HEK293 (cell line): ENCODE data around the gene VSIG10L.

ENCODE experiments used
- CTCF ChIA-PET: fragments of 350-600 bp; formaldehyde crosslinking; extraction: SDS; loops from one replicate; lab custom pipeline; 2021; ENCODE audit warnings: antibody characterized with exemption; lab: Yijun Ruan, JAX
- POLR2A ChIA-PET: fragments of 300-600 bp; formaldehyde crosslinking; extraction: SDS; loops from one replicate; lab custom pipeline; 2020; ENCODE audit warnings: antibody characterized with exemption, inconsistent platforms; lab: Yijun Ruan, JAX
- H3K27ac ChIP-seq: fragments of 200-500 bp; sonication (Bioruptor generic); 2 replicates; pipeline ENCODE4 v1.5.1; 2014; ENCODE audit warnings: low read depth, low read length, control low read depth, inconsistent platforms; ENCODE audit errors: extremely low read depth
- H3K36me3 ChIP-seq, 2 experiments: fragments of 200-500 bp in 1 of 2; sonication (Bioruptor generic) in 1 of 2; 1 replicate in 1 of 2; 2 replicates in 1 of 2; pipeline ENCODE4 v1.5.1; 2014 to 2017; ENCODE audit warnings: inconsistent platforms in 2 of 2, low read length in 2 of 2; ENCODE audit not compliant: control insufficient read depth in 2 of 2, insufficient read depth in 1 of 2
- H3K4me1 ChIP-seq: fragments of 200-500 bp; sonication (Bioruptor generic); 2 replicates; pipeline ENCODE4 v1.5.1; 2014; ENCODE audit warnings: mild to moderate bottlenecking, low read length, inconsistent platforms; ENCODE audit not compliant: control insufficient read depth, insufficient read depth
- H3K4me3 ChIP-seq: 2 replicates; pipeline ENCODE4 v1.5.1; 2011; ENCODE audit warnings: low read depth, mild to moderate bottlenecking, control low read depth, low read length, moderate library complexity
- H3K9me3 ChIP-seq: fragments of 200-500 bp; sonication (Bioruptor generic); 2 replicates; pipeline ENCODE4 v1.5.1; 2014; ENCODE audit warnings: low read depth, low read length, inconsistent platforms; ENCODE audit not compliant: control insufficient read depth, insufficient read depth
- GLIS1 ChIP-seq: fragments of 450-650 bp; formaldehyde crosslinking; IDR thresholded peaks from 2 replicates; pipeline ENCODE4 v1.5.1; 2016; ENCODE audit warnings: missing biosample characterization, missing genetic modification characterization
- KLF1 ChIP-seq: fragments of 450-650 bp; formaldehyde crosslinking; IDR thresholded peaks from 2 replicates; pipeline ENCODE4 v1.5.1; 2016; ENCODE audit warnings: missing biosample characterization, missing genetic modification characterization
- REPIN1 ChIP-seq: fragments of 450-650 bp; formaldehyde crosslinking; IDR thresholded peaks from 2 replicates; pipeline ENCODE4 v1.5.1; 2017; ENCODE audit warnings: missing biosample characterization, missing genetic modification characterization, low read depth
- SCRT2 ChIP-seq: fragments of 450-650 bp; formaldehyde crosslinking; IDR thresholded peaks from 2 replicates; pipeline ENCODE4 v1.5.1; 2016; ENCODE audit warnings: missing biosample characterization, missing genetic modification characterization
- SP7 ChIP-seq: fragments of 450-650 bp; formaldehyde crosslinking; IDR thresholded peaks from 2 replicates; pipeline ENCODE4 v1.5.1; 2016; ENCODE audit warnings: missing biosample characterization, missing genetic modification characterization
- ZBTB20 ChIP-seq: fragments of 450-650 bp; formaldehyde crosslinking; IDR thresholded peaks from 2 replicates; pipeline ENCODE4 v1.5.1; 2016; ENCODE audit warnings: missing biosample characterization, missing genetic modification characterization
- ZBTB48 ChIP-seq: fragments of 450-650 bp; formaldehyde crosslinking; IDR thresholded peaks from 2 replicates; pipeline ENCODE4 v1.5.1; 2016; ENCODE audit warnings: missing biosample characterization, missing genetic modification characterization
- ZBTB7A ChIP-seq: fragments of 450-650 bp; formaldehyde crosslinking; IDR thresholded peaks from 2 replicates; pipeline ENCODE4 v1.5.1; 2016; ENCODE audit warnings: low read depth, missing biosample characterization, missing genetic modification characterization
- ZFP37 ChIP-seq: fragments of 450-650 bp; formaldehyde crosslinking; IDR thresholded peaks from 2 replicates; pipeline ENCODE4 v1.5.1; 2016; ENCODE audit warnings: missing biosample characterization, missing genetic modification characterization
- ZFP41 ChIP-seq: fragments of 450-650 bp; formaldehyde crosslinking; IDR thresholded peaks from 2 replicates; pipeline ENCODE4 v1.5.1; 2016; ENCODE audit warnings: missing biosample characterization, missing genetic modification characterization, borderline replicate concordance
- ZNF157 ChIP-seq: fragments of 450-650 bp; formaldehyde crosslinking; IDR thresholded peaks from 2 replicates; pipeline ENCODE4 v1.5.1; 2016; ENCODE audit warnings: missing biosample characterization, missing genetic modification characterization
- ZNF211 ChIP-seq: fragments of 450-650 bp; formaldehyde crosslinking; IDR thresholded peaks from 2 replicates; pipeline ENCODE4 v1.5.1; 2016; ENCODE audit warnings: low read depth, missing biosample characterization, missing genetic modification characterization
- ZNF214 ChIP-seq: fragments of 450-650 bp; formaldehyde crosslinking; IDR thresholded peaks from 2 replicates; pipeline ENCODE4 v1.5.1; 2017; ENCODE audit warnings: missing biosample characterization, mild to moderate bottlenecking, missing genetic modification characterization, borderline replicate concordance
- ZNF366 ChIP-seq: fragments of 450-650 bp; formaldehyde crosslinking; conservative IDR thresholded peaks from 2 replicates; pipeline ENCODE4 v1.5.1; 2016; ENCODE audit warnings: missing biosample characterization, missing genetic modification characterization
- ZNF48 ChIP-seq: fragments of 450-650 bp; formaldehyde crosslinking; IDR thresholded peaks from 2 replicates; pipeline ENCODE4 v1.5.1; 2016; ENCODE audit warnings: missing biosample characterization, missing genetic modification characterization
- ZNF501 ChIP-seq: fragments of 450-650 bp; formaldehyde crosslinking; IDR thresholded peaks from 2 replicates; pipeline ENCODE4 v1.5.1; 2016; ENCODE audit warnings: missing biosample characterization, missing genetic modification characterization
- ZNF843 ChIP-seq: fragments of 450-650 bp; formaldehyde crosslinking; IDR thresholded peaks from 2 replicates; pipeline ENCODE4 v1.5.1; 2016; ENCODE audit warnings: missing biosample characterization, missing genetic modification characterization
- ZSCAN16 ChIP-seq: fragments of 450-650 bp; formaldehyde crosslinking; IDR thresholded peaks from 2 replicates; pipeline ENCODE4 v1.5.1; 2016; ENCODE audit warnings: missing biosample characterization, missing genetic modification characterization
- ZSCAN23 ChIP-seq: fragments of 450-650 bp; formaldehyde crosslinking; IDR thresholded peaks from 2 replicates; pipeline ENCODE4 v1.5.1; 2016; ENCODE audit warnings: missing biosample characterization, missing genetic modification characterization
- TF ChIP-seq, protein P1 (sequence below): fragments of 450-650 bp; formaldehyde crosslinking; IDR thresholded peaks from 2 replicates; pipeline ENCODE4 v1.5.1; 2016; ENCODE audit warnings: missing biosample characterization, missing genetic modification characterization, low read depth
- TF ChIP-seq, protein P2 (sequence below): fragments of 450-650 bp; formaldehyde crosslinking; IDR thresholded peaks from 2 replicates; pipeline ENCODE4 v1.5.1; 2016; ENCODE audit warnings: missing biosample characterization, missing genetic modification characterization
- TF ChIP-seq, protein P3 (sequence below): fragments of 450-650 bp; formaldehyde crosslinking; IDR thresholded peaks from 2 replicates; pipeline ENCODE4 v1.5.1; 2016; ENCODE audit warnings: missing biosample characterization, missing genetic modification characterization
- TF ChIP-seq, protein P4 (sequence below): fragments of 450-650 bp; formaldehyde crosslinking; IDR thresholded peaks from 2 replicates; pipeline ENCODE4 v1.5.1; 2017; ENCODE audit warnings: missing biosample characterization, missing genetic modification characterization
- TF ChIP-seq, protein P5 (sequence below): fragments of 450-650 bp; formaldehyde crosslinking; IDR thresholded peaks from 2 replicates; pipeline ENCODE4 v1.5.1; 2016; ENCODE audit warnings: missing biosample characterization, missing genetic modification characterization

The VSIG10L gene

DNA sequence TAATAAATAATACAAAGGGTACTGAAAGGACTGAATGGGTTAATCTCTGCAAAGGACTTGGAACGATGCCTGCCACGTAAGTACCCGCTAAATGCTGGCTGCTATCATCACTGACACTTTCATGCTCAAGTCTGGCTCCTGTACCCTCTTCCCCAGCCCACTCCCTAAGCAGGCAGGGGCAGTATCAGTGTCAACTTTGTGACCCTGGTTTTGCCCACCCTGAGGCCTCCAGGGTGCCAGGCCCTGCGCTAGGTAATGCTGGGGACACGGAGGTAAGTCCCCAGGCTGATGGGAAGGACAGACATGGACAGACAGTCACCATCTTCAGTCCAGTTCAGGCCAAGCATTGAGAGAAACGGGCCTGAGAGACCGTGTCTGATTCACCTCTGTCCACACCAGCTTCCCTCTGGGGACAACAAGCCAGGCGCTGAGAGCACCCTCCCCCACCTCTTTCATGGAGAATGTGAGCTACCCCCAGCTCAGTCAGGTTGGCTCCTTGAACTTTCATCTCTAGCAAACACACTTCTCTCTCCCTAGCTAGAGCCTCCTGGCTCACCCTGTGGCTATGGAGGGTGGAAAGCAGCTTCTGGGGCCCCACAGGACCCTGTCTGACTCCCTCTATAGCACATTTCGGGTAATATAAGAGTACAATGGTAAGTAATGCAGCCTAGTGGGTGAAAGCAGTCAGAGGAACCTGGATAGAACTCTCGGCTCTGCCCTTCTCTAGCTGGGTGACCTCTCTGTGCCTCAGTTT, 23.4 kb upstream of the VSIG10L start:
- no peaks in the 10 kb centered on the region for H3K9me3 ChIP-seq
- CTCF ChIA-PET = interaction anchor here (0.6 to 1.3 kb wide), 6 partner anchors 17 to 42 kb away, joined by 3 to 6 read pairs (median 4); no protein-coding TSS in a partner anchor

DNA sequence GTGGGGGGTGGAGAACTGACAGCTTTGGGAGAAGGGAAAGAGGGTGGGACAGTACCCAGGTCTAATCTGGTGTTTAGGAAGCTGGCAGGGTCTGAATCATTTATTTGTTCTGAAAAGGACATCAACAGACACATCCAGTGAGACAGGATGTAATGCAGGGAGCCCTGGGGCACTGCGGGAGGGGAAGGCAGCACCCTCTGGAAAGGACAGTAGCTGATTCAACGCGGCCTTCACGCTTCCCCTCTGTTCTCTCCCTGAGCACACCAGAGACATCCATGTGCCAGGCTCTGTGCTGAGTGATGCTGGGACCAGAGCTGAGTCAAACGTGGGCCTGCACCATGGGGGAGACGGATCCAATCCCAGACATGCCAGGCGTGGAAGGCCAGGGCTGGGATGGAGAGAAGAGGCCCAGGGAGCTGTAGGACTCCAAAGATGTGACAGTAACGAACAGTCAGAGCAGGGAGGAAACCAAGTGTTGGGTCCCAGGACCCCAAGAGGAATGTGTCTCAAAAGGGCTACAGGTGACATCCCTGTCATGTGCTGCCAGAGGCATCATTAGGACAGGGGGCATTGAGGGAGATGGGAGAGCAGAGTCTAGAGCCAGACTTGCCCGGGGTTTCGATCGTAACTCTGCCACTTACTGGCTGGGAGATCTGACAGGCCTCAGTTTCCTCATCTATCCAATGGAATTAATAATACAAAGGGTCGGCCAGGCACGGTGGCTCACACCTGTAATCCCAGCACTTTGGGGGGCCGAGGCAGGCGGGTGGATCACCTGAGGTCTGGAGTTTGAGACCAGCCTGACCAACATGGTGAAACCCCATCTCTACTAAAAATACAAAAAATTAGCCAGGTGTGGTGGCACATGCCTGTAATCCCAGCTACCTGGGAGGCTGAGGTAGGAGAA, 22.5 kb upstream of the VSIG10L start:
- TF ChIP-seq ZNF157 (tag by site-specific recombination) (no peak), ZNF501 (no peak), SCRT2 (tag by site-specific recombination) (peak; percentile 32; the same call in 1 of the 2 replicates), ZFP37 (no peak)
- TF ChIP-seq, protein P1, sequence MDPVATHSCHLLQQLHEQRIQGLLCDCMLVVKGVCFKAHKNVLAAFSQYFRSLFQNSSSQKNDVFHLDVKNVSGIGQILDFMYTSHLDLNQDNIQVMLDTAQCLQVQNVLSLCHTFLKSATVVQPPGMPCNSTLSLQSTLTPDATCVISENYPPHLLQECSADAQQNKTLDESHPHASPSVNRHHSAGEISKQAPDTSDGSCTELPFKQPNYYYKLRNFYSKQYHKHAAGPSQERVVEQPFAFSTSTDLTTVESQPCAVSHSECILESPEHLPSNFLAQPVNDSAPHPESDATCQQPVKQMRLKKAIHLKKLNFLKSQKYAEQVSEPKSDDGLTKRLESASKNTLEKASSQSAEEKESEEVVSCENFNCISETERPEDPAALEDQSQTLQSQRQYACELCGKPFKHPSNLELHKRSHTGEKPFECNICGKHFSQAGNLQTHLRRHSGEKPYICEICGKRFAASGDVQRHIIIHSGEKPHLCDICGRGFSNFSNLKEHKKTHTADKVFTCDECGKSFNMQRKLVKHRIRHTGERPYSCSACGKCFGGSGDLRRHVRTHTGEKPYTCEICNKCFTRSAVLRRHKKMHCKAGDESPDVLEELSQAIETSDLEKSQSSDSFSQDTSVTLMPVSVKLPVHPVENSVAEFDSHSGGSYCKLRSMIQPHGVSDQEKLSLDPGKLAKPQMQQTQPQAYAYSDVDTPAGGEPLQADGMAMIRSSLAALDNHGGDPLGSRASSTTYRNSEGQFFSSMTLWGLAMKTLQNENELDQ (tag by site-specific recombination) = no peak
- TF ChIP-seq, protein P2, sequence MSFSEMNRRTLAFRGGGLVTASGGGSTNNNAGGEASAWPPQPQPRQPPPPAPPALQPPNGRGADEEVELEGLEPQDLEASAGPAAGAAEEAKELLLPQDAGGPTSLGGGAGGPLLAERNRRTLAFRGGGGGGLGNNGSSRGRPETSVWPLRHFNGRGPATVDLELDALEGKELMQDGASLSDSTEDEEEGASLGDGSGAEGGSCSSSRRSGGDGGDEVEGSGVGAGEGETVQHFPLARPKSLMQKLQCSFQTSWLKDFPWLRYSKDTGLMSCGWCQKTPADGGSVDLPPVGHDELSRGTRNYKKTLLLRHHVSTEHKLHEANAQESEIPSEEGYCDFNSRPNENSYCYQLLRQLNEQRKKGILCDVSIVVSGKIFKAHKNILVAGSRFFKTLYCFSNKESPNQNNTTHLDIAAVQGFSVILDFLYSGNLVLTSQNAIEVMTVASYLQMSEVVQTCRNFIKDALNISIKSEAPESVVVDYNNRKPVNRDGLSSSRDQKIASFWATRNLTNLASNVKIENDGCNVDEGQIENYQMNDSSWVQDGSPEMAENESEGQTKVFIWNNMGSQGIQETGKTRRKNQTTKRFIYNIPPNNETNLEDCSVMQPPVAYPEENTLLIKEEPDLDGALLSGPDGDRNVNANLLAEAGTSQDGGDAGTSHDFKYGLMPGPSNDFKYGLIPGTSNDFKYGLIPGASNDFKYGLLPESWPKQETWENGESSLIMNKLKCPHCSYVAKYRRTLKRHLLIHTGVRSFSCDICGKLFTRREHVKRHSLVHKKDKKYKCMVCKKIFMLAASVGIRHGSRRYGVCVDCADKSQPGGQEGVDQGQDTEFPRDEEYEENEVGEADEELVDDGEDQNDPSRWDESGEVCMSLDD (tag by site-specific recombination) = no peak
- TF ChIP-seq, all 188 proteins: peak for 1

More for the DNA sequence above, 23.4 kb upstream of the VSIG10L start:
- Histone ChIP-seq H3K27ac (peak overlapping the region; percentile 76; the same call in 1 of the 2 replicates), H3K4me1 (peaks cover 10% of the 10 kb centered on the region), H3K36me3 (no peaks in the 10 kb centered on the region; a peak in 1 of 3 replicates), H3K4me3 (peak overlapping the region; percentile 77)
- no peak for TF ChIP-seq ZNF211
- TF ChIP-seq, protein P3, sequence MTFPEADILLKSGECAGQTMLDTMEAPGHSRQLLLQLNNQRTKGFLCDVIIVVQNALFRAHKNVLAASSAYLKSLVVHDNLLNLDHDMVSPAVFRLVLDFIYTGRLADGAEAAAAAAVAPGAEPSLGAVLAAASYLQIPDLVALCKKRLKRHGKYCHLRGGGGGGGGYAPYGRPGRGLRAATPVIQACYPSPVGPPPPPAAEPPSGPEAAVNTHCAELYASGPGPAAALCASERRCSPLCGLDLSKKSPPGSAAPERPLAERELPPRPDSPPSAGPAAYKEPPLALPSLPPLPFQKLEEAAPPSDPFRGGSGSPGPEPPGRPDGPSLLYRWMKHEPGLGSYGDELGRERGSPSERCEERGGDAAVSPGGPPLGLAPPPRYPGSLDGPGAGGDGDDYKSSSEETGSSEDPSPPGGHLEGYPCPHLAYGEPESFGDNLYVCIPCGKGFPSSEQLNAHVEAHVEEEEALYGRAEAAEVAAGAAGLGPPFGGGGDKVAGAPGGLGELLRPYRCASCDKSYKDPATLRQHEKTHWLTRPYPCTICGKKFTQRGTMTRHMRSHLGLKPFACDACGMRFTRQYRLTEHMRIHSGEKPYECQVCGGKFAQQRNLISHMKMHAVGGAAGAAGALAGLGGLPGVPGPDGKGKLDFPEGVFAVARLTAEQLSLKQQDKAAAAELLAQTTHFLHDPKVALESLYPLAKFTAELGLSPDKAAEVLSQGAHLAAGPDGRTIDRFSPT (tag by site-specific recombination) = 0 out of 2 replicates have a peak, but pooled peaks have one; percentile 22
- no peak for TF ChIP-seq ZNF48 (tag by site-specific recombination)
- no peak for TF ChIP-seq REPIN1 (tag by site-specific recombination)
- no peak for TF ChIP-seq ZSCAN23
- no peak for TF ChIP-seq ZFP41
- TF ChIP-seq ZSCAN16 (tag by site-specific recombination) = no peak
- TF ChIP-seq KLF1 (tag by site-specific recombination) = no peak
- TF ChIP-seq ZBTB7A = no peak
- peak; percentile 13; the same call in 1 of the 2 replicates for TF ChIP-seq GLIS1 (tag by site-specific recombination)
- no peak for TF ChIP-seq ZNF366 (tag by site-specific recombination)
- no peak for TF ChIP-seq ZBTB48
- TF ChIP-seq ZBTB20 (tag by site-specific recombination) = peak; percentile 89
- no peak for TF ChIP-seq ZNF214
- TF ChIP-seq, protein P4, sequence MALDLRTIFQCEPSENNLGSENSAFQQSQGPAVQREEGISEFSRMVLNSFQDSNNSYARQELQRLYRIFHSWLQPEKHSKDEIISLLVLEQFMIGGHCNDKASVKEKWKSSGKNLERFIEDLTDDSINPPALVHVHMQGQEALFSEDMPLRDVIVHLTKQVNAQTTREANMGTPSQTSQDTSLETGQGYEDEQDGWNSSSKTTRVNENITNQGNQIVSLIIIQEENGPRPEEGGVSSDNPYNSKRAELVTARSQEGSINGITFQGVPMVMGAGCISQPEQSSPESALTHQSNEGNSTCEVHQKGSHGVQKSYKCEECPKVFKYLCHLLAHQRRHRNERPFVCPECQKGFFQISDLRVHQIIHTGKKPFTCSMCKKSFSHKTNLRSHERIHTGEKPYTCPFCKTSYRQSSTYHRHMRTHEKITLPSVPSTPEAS = no peak
- no peak for TF ChIP-seq SP7 (tag by site-specific recombination)
- TF ChIP-seq ZNF843 (tag by site-specific recombination) = no peak
- TF ChIP-seq, protein P5, sequence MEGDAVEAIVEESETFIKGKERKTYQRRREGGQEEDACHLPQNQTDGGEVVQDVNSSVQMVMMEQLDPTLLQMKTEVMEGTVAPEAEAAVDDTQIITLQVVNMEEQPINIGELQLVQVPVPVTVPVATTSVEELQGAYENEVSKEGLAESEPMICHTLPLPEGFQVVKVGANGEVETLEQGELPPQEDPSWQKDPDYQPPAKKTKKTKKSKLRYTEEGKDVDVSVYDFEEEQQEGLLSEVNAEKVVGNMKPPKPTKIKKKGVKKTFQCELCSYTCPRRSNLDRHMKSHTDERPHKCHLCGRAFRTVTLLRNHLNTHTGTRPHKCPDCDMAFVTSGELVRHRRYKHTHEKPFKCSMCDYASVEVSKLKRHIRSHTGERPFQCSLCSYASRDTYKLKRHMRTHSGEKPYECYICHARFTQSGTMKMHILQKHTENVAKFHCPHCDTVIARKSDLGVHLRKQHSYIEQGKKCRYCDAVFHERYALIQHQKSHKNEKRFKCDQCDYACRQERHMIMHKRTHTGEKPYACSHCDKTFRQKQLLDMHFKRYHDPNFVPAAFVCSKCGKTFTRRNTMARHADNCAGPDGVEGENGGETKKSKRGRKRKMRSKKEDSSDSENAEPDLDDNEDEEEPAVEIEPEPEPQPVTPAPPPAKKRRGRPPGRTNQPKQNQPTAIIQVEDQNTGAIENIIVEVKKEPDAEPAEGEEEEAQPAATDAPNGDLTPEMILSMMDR = peak; percentile 6; the same call in 1 of the 2 replicates
- POLR2A ChIA-PET = interaction anchor here (0.5 to 1.6 kb wide), 6 partner anchors 12 to 206 kb away, joined by 3 to 10 read pairs (median 5); partner anchors contain the start of genes VSIG10L and ZNF175

More for the DNA sequence above, 22.5 kb upstream of the VSIG10L start:
- ChIA-PET POLR2A (interaction anchor here (1.1 kb wide), 1 partner anchor 25 kb away, joined by 5 read pairs; no protein-coding TSS in a partner anchor), CTCF (interaction anchor here (1.0 to 1.3 kb wide), 2 partner anchors 34 to 109 kb away, joined by 3 read pairs; no protein-coding TSS in a partner anchor)
- H3K9me3 ChIP-seq = no peaks in the 10 kb centered on the region
- H3K27ac ChIP-seq = no peak overlapping the region
- no peaks in the 10 kb centered on the region; a peak in 1 of 3 replicates for H3K36me3 ChIP-seq
- H3K4me1 ChIP-seq = peaks cover 13% of the 10 kb centered on the region
- H3K4me3 ChIP-seq = no peak overlapping the region
